Measurements from ENCODE around the gene LYL1. TPM values are rescaled to one million over a fixed set of nuclear protein-coding genes. Genes with fewer than 3 reads are reported as not detected.

LYL1 gene
- total RNA-seq, 2 donors from 2014 or later = 3.6 to 4.5 TPM

GRCh38 chr19:13060233-13060963, 42.3 kb downstream of the LYL1 start:
- Histone ChIP-seq H3K9ac (ENCODE audit: low read depth in 2 of 2, low read length in 2 of 2) (peak overlapping the region; percentile 14 to 48), H3K4me3 (peak overlapping the region; percentile 47), H3K9me3 (no peaks in the 10 kb centered on the region), H3K36me3 (no peaks in the 10 kb centered on the region), H3K27ac (peak overlapping the region; percentile 42), H3K27me3 (no peaks in the 10 kb centered on the region), H3K4me1 (peaks cover 22% of the 10 kb centered on the region)
- peak; percentile 55 for DNase-seq
- no peak for TF ChIP-seq CTCF (IDR thresholded peaks at IDR 0.05)
- intact Hi-C loops (cut with DNase I) = loop anchor here (2.0 kb wide), 1 partner anchor 78 kb away; no protein-coding TSS in a partner anchor

DNA sequence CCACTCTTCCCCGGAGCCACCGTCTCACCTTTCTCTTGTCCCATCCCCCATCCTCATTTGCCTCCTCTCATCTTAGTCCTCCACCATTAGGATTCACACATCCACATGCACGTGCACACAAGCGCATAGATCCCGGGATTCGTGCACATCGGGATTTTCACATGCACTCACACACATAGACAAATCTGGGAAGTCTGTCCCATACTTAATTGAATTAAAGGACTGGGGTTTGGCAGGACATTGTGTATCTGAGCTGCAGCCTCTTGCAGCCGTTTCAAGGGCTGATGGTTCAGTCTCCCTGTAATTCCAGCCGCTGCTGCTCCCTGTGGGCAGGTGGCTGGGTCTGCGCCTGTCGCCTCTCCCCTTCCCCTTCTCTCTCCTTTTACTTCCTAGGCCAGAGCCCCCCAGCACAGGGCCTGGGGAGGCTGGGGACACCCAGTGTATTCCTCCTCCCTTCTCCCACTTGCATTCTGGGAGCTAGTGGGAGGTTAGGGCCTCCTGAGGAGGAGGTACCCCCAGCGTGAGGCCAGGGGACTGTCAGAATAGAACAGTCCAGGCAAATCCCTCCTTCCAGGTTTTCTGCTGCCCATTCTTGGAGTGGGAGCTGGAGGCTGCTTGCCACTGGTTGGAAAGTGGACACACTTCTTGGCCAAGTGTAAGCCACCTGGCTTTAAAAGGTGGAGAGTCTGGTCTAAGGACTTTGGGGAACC, 43.6 kb downstream of the LYL1 start:
- H3K36me3 ChIP-seq = no peaks in the 10 kb centered on the region
- H3K27ac ChIP-seq = no peak overlapping the region
- H3K4me1 ChIP-seq = peaks cover 22% of the 10 kb centered on the region
- no peak overlapping the region for H3K4me3 ChIP-seq
- H3K9ac ChIP-seq (ENCODE audit: low read depth in 2 of 2, low read length in 2 of 2) = no peak overlapping the region
- DNase-seq = no peak
- no peaks in the 10 kb centered on the region for H3K9me3 ChIP-seq
- no peaks in the 10 kb centered on the region for H3K27me3 ChIP-seq
- TF ChIP-seq CTCF (IDR thresholded peaks at IDR 0.05) = no peak
- intact Hi-C loops (cut with DNase I) = no loop called here

DNA sequence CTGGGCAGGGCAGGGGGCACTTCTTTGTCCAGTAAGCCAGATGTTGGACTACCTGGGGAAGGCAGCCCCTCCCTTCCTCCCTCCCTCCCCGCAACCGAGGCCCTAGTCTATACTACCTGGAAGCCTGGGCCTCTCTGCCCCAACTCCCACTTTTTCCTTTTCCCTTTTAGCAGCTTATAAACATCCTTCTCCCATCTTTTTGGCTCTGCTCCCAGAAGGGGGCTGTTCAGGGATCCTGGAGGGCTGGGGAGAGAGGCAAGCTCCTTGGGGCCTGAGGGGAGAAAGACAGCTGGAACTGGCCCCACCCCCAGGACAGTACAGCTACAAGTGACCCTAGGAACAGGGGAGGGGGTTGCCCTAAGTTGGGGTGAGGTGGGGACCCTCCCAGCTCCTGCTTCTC, 44.9 kb downstream of the LYL1 start:
- no peak for TF ChIP-seq CTCF (IDR thresholded peaks at IDR 0.05)
- Histone ChIP-seq H3K9ac (ENCODE audit: low read depth in 2 of 2, low read length in 2 of 2) (peak overlapping the region in 1 of 2 donors; percentile 53), H3K36me3 (no peaks in the 10 kb centered on the region), H3K4me1 (peaks cover 26% of the 10 kb centered on the region), H3K27me3 (no peaks in the 10 kb centered on the region), H3K4me3 (no peak overlapping the region), H3K9me3 (no peaks in the 10 kb centered on the region), H3K27ac (no peak overlapping the region)
- intact Hi-C loops (cut with DNase I) = no loop called here
- DNase-seq = no peak

DNA sequence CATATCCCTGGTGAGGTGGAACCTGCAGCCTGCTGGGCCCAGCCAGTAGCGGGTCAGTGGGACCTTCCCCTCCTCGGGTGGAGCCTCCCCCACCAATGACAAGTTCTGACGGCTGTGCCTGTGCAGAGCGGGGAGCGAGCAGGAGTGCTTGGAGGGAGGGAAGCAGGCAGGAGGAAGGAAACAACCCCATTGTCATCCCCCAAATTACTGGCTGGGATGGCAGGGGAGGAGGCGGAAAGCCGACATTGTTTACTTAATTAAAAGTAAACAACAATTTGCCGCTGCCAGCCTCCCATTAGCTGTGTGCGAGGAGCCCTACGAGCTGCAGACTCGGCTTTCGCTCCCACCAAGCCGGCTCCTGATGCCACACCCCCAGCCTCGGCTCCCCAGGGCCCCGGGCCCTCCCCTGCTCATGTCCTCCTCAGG, 45.5 kb downstream of the LYL1 start:
- H3K27me3 ChIP-seq = no peaks in the 10 kb centered on the region
- H3K9ac ChIP-seq (ENCODE audit: low read depth in 2 of 2, low read length in 2 of 2) = no peak overlapping the region
- H3K36me3 ChIP-seq = no peaks in the 10 kb centered on the region
- H3K4me1 ChIP-seq = peaks cover 28% of the 10 kb centered on the region
- DNase-seq = no peak
- H3K9me3 ChIP-seq = no peaks in the 10 kb centered on the region
- intact Hi-C loops (cut with DNase I) = no loop called here
- TF ChIP-seq CTCF (IDR thresholded peaks at IDR 0.05) = no peak
- peak overlapping the region; percentile 17 for H3K27ac ChIP-seq
- H3K4me3 ChIP-seq = no peak overlapping the region

DNA sequence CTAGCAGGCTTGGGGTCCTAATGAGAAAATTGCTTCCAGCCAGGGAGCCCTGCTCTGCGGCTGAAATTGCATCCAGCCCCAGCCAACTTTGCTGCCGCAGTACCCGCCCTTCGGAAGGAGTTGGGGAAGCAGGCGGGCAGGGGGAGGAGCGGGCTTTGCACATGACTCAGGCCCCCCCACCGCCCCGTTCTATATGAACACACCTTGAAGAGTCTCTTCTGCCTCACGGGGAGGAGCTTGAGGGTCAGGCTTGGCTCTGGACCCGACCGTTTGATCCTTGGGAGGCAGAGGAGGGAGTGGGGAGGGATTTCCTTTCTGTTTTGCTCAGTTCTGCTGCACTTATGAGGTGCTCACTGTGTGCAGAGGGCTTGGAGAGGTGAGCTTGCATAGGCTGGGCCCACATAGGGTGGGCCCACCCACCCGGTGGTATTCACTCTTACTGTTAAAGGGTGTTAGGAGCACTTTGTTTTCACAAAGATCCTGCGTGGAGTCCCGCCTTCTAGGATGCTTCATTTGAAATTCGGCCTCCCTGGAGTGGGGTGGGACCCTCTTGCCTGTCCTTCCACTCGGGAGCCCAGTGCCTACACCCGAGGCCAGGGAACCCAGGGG, 46.5 kb downstream of the LYL1 start:
- peak overlapping the region; percentile 82 for H3K27ac ChIP-seq
- H3K36me3 ChIP-seq = no peaks in the 10 kb centered on the region
- no peak overlapping the region for H3K4me3 ChIP-seq
- intact Hi-C loops (cut with DNase I) = no loop called here
- no peaks in the 10 kb centered on the region for H3K9me3 ChIP-seq
- no peak for DNase-seq
- H3K9ac ChIP-seq (ENCODE audit: low read depth in 2 of 2, low read length in 2 of 2) = peak overlapping the region; percentile 64 to 71
- peaks cover 34% of the 10 kb centered on the region for H3K4me1 ChIP-seq
- TF ChIP-seq CTCF (IDR thresholded peaks at IDR 0.05) = no peak
- H3K27me3 ChIP-seq = no peaks in the 10 kb centered on the region
